Mononuclear cell (primary cell): ENCODE measurements around the gene FARP2. TPM values are rescaled to one million over a fixed set of nuclear protein-coding genes. Genes with fewer than 3 reads are reported as not detected.

Experiments used
- H3K27me3 ChIP-seq: 2 replicates; pipeline ENCODE4 v1.6.0; 2011; ENCODE audit warnings: low read length, control low read depth; ENCODE audit not compliant: insufficient read depth
- H3K4me1 ChIP-seq: 2 replicates; pipeline ENCODE4 v1.5.1; 2011; ENCODE audit warnings: mild to moderate bottlenecking, low read length, control low read depth; ENCODE audit not compliant: insufficient read depth
- H3K4me3 ChIP-seq: 2 replicates; pipeline ENCODE4 v1.5.1; 2011; ENCODE audit warnings: mild to moderate bottlenecking, low read length, moderate library complexity
- H3K9me3 ChIP-seq: 2 replicates; pipeline ENCODE4 v1.5.1; 2011; ENCODE audit warnings: low read depth, mild to moderate bottlenecking, control low read depth, low read length
- total RNA-seq: library from RNA; depleted of rRNA; stranded (reverse); fragments of >200 nt; gene quantifications from one replicate; pipeline ENCODE4 v1.2.3, GENCODE V29; 2012

The FARP2 gene
- total RNA-seq, 1 donor: 27.6 TPM

DNA sequence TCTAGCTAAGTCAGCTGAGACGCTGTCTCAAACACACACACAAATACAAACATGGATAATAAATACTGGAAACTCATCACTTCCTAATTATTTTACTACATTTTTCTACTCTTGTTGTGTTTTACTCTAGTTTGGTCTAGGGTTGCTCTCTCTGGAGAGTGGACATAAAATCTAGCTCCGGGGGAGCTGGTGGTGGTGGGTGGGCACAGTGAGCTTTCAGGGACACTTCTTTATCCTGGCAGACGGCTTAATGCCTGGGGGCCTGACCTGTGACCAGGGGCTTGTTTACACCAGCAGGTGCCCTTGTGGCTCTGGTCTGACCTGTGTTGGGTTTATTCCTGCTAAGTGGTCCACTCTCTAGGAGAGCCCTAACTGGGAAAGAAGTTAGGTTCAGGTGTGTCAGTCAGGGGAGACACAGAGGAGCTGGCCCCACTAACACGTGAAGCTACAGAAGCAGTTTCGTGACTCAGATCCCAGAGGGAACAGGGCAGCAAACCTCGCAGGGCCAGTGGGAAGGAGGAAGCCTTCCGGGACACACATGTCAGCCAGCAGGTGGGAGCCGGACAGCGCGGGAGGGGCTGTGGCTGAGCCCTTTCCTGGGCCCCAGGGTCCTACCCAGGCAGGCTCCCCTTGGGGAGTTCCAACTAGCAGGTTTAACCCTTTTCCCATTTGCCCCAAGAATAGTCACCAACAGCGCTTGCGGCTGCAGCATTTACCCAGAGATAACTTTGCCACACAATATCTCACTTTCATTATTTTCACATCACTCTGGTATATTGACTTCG, 180.0 kb downstream of the FARP2 start:
- peaks cover 4% of the 10 kb centered on the region for H3K27me3 ChIP-seq
- H3K4me1 ChIP-seq: peaks cover 5% of the 10 kb centered on the region
- no peaks in the 10 kb centered on the region for H3K9me3 ChIP-seq
- no peak overlapping the region for H3K4me3 ChIP-seq

DNA sequence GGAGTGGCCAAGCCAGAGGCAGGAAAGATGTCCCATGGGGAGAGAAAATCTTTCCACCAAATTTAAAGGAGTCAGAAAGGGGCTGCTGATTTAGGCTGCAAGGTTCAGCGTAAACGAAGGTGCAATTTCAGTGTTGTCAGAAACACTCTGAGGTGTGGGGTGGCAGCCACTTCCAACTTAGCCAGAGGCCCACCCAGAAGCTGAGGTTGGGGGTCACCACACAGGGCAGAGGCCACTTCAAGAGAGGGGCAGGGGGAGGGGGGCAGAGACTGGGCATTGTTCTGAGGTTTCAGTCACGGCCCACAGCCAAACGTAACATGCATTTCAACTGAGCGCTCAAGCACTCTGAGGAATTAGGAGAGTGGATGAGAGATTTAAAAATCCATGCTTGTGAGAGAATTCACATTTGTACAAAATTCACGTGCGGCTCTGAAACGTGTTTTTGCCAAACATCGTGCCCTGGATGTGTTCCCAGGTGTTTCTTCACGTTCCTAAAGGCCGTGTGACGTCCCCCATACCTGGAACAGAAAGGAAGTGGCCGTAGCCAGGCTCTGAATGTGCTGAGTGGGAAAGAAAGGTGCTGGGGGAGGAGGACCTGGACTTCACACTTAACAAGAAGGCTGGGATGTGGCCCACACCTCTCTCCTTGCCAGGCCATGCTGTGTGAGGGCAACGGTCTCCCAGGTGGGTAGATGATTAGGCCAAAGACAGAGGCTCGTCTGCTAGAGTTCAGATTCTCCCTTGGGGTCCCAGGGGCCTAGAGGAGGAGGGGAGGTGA, 182.9 kb downstream of the FARP2 start:
- H3K9me3 ChIP-seq: no peaks in the 10 kb centered on the region
- no peak overlapping the region for H3K4me3 ChIP-seq
- peaks cover 18% of the 10 kb centered on the region for H3K27me3 ChIP-seq
- H3K4me1 ChIP-seq: peaks cover 5% of the 10 kb centered on the region

DNA sequence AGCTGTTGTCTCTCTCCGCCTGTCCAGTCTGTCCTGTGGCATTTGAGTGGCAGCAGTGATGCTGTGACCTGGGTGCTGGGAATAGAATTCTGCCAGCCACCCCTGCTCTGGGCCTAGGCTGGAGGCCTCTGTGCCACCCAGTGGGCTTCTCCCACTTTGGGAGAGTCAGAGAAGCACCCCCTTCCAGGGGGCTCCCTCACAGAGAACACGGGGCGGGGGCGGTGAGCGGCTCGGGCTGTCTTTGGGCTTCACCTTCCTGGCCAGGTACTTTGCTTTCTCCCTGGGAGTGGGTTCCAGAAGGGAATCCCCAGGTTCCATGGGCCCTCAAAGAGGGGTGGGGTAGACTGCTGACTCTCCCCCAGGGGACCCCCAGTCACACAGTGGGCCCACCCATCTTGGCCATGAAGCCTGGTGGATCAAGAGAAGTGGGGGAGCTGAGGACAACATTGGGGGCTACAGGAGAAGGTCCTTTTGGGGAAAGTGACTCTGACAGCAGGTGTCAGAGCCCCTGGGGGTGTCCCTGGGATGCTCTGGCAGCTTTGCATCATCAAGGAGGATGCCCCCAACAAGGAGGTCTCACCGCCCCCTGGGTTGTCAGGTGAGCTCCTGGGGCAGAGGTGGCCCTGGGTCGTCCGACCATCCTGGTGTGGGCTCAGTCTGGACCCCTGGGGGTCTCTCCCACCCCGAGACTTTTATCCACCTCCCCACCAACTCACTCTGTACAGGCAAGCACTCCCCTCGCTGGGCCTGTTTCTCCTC, 183.7 kb downstream of the FARP2 start:
- no peak overlapping the region for H3K4me3 ChIP-seq
- peaks cover 5% of the 10 kb centered on the region for H3K4me1 ChIP-seq
- H3K27me3 ChIP-seq: peaks cover 18% of the 10 kb centered on the region
- H3K9me3 ChIP-seq: no peaks in the 10 kb centered on the region

DNA sequence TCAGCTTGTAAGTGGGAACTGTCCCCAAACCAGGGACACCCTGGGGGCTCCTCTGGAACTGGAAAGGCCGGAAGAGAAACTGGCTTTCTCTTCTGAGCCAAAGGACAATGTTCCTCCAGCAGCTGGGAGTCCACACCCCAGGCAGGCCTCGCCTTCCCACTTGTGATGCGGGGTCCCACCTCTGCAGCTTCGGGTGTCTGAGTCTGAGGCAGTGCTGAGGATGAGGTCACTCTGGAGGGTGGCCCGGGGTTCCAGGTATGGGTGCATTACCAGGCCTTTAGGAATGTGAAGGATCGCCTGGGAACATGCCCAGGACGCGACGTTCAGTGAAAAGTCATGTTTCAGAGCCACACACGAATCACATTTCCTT, 184.3 kb downstream of the FARP2 start:
- Histone ChIP-seq H3K4me3 (no peak overlapping the region), H3K9me3 (no peaks in the 10 kb centered on the region), H3K27me3 (peaks cover 18% of the 10 kb centered on the region), H3K4me1 (peaks cover 5% of the 10 kb centered on the region)

DNA sequence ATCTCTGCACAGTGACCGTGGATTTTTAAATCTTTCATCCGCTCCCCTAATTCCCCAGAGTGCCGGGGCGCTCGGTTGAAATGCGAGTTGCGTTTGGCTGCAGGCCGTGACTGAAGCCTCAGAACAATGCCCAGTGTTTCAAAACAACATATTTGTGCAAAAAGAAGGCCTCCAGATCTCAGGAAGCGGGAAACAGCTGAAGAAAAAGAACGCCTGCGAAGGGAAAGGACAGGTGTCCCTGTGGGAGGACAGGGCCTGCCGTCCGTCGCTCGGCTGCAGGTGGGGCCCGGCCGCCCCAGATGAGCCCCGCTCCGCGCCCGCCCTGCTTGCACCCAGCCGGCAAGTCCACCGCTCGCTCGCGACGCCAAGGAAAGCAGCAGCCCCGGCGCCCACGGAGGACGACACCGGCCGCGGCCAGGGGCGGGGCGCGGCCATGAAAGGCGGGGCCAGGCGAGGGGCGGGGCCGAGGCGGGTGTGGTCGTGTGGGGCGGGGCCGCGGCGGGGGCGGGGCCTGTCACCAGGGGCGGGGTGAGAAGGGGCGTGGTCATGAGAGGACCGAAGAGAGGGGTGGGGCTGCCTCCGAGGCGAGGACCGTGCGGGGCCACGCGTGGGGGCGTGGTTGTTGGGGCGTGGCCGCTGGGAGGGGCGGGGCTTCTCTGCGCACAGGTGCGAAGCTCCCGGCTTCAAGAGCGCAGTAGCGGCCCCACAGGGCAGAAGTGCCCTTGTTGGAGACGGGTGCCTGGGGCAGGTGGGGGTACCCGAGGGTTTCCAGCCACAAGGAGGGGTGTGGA, 184.9 kb downstream of the FARP2 start:
- no peaks in the 10 kb centered on the region for H3K9me3 ChIP-seq
- peaks cover 5% of the 10 kb centered on the region for H3K4me1 ChIP-seq
- H3K4me3 ChIP-seq: no peak overlapping the region
- peaks cover 19% of the 10 kb centered on the region for H3K27me3 ChIP-seq

DNA sequence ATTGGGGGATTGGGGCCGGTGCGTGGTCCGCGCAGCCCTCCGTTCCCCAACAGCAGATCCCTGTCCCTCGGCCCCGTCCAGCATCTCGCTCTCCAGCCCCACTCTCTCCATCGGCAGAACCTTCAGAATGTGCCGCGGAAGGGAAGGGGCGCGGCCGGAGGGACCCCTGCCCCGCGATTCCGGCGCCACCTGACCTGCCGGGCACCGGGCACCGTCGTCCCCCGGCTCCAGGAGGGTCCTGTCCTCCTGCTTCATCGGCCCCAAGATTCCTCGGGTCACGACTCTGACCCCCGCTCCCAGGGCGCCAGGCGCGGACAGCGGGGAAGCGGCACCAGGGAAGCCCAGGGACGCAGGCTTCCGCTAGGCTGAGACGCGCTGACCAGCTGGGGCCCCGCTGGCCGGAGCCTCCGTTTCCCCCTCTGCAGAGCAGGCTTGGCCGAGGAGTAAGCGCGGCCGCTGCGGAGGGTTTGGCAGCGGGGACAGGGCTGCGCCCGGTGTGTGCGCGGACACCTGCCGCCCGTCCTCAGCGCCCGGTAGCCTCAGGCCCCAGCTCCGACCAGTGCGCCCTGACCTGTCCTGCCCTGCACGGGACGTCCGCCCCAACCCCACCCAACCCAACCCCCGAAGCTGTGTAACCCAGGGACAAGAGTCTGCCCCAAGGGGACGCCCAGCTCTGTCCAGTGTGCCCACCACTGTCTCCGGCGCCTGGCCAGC, 185.6 kb downstream of the FARP2 start:
- Histone ChIP-seq H3K4me1 (peaks cover 5% of the 10 kb centered on the region), H3K4me3 (no peak overlapping the region), H3K9me3 (no peaks in the 10 kb centered on the region), H3K27me3 (peaks cover 24% of the 10 kb centered on the region)

DNA sequence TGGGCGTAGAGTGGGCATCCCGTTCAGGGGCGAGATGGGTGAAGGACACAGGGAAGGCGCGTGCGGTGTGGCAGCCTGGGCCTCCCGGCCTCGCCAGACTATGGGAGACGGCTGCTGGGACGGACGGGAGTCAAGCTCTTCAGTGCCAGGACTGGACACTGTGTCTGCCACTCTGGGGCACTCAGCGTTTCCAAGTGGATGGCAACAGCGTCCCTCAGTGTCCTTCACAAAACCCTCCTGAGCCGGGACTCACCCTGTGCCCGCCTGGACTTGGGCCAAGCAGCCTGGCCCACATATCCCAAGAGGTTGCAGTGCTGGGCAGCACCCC, 186.2 kb downstream of the FARP2 start:
- H3K9me3 ChIP-seq: no peaks in the 10 kb centered on the region
- peaks cover 27% of the 10 kb centered on the region for H3K27me3 ChIP-seq
- no peak overlapping the region for H3K4me3 ChIP-seq
- H3K4me1 ChIP-seq: peaks cover 5% of the 10 kb centered on the region

Other genes with a start within 250 kb of the FARP2 start
- 101 TPM for gene PASK, start 206.8 kb upstream of the FARP2 start, total RNA-seq
- gene PPP1R7, start 205.8 kb upstream of the FARP2 start, total RNA-seq: 27.2 TPM
- gene ANO7, start 167.6 kb upstream of the FARP2 start, total RNA-seq: 0.10 TPM
- 121 TPM for gene HDLBP, start 40.6 kb upstream of the FARP2 start, total RNA-seq
- gene SEPTIN2, start 40.4 kb upstream of the FARP2 start, total RNA-seq: 218 TPM
- gene STK25, start 152.3 kb downstream of the FARP2 start, total RNA-seq: 59.9 TPM
- gene BOK, start 202.5 kb downstream of the FARP2 start, total RNA-seq: 0.52 TPM